K562 (cell line): Measurements from ENCODE around the gene SOAT2. TPM values are rescaled to one million over a fixed set of nuclear protein-coding genes. Genes with fewer than 3 reads are reported as not detected.

ENCODE experiments used
- ARNT ChIP-seq, 2 experiments: fragments of 450-650 bp; IDR thresholded peaks; 2 replicates each; pipeline ENCODE4 v1.6.1; 2016; ENCODE audit warnings: mild to moderate bottlenecking in 1 of 2
- COPS2 ChIP-seq: fragments of 450-650 bp; conservative IDR thresholded peaks from 2 replicates; pipeline ENCODE4 v1.6.1; 2016; ENCODE audit warnings: mild to moderate bottlenecking, moderate library complexity
- FOXA1 ChIP-seq: fragments of 450-650 bp; IDR thresholded peaks from 2 replicates; pipeline ENCODE4 v1.6.1; 2016; ENCODE audit warnings: mild to moderate bottlenecking, borderline replicate concordance
- SAFB ChIP-seq: fragments of 200-400 bp; formaldehyde crosslinking; IDR thresholded peaks from 2 replicates; pipeline ENCODE4 v1.6.1; 2017; ENCODE audit warnings: low read depth, low read length, borderline replicate concordance
- SMARCC2 ChIP-seq: fragments of 450-650 bp; IDR thresholded peaks from 2 replicates; pipeline ENCODE4 v1.6.1; 2017; ENCODE audit warnings: antibody characterized with exemption, moderate library complexity, mild to moderate bottlenecking, low read depth
- SPI1 ChIP-seq: IDR thresholded peaks from 2 replicates; pipeline ENCODE4 v1.6.1; 2011; ENCODE audit warnings: low read depth, low read length, control low read depth, borderline replicate concordance
- TEAD2 ChIP-seq: fragments of 450-650 bp; IDR thresholded peaks from 2 replicates; pipeline ENCODE4 v1.6.1; 2016; ENCODE audit warnings: missing genetic modification characterization, control low read depth, missing compliant biosample characterization
- ZFP36 ChIP-seq: fragments of 150-350 bp; IDR thresholded peaks from 2 replicates; pipeline ENCODE4 v1.6.1; 2018; ENCODE audit warnings: low read length, low read depth; ENCODE audit not compliant: partially characterized antibody
- ZNF785 ChIP-seq: fragments of 250-450 bp; sonication (Bioruptor Pico); IDR thresholded peaks from 2 replicates; pipeline ENCODE4 v1.4.0; 2020; ENCODE audit warnings: mild to moderate bottlenecking
- polyA plus RNA-seq, 8 experiments: library from polyadenylated mRNA; depleted of rRNA in 4 of 8; stranded (reverse) in 5 of 8; unstranded in 3 of 8; fragments of >200 nt; fragmentation: Nextera tagmentation in 2 of 8; fragmentation: Illumina TruSeq in 1 of 8; extraction: Ambion mirVana in 2 of 8; extraction: Trizol in 1 of 8; gene quantifications; 2 replicates each; pipeline versions ENCODE4 v1.2.1 to v1.2.3, GENCODE V29; 2011 to 2014; ENCODE audit warnings: inconsistent platforms in 1 of 8, missing spikeins in 1 of 8
- total RNA-seq, 7 experiments: library from RNA; depleted of rRNA in 6 of 7; stranded (reverse); fragments of >200 nt in 6 of 7; fragmentation: Illumina TruSeq in 2 of 7; extraction: Trizol in 2 of 7; gene quantifications; 2 replicates each; pipeline versions ENCODE4 v1.2.1 to v1.2.3, GENCODE V29; 2011 to 2021; ENCODE audit warnings: low replicate concordance in 1 of 7
- TF ChIP-seq, protein P1 (sequence below): sonication (generic); formaldehyde crosslinking; IDR thresholded peaks from 2 replicates; pipeline ENCODE4 v1.8.0; 2022; ENCODE audit warnings: mild to moderate bottlenecking, low read depth, missing genetic modification reagents
- TF ChIP-seq, protein P2 (sequence below), 2 experiments: fragments of 450-650 bp in 1 of 2; sonication (generic) in 1 of 2; formaldehyde crosslinking in 1 of 2; IDR thresholded peaks; 2 replicates each; pipeline versions ENCODE4 v1.7.1 to v1.9.0; 2016 to 2022; ENCODE audit warnings: inconsistent platforms in 1 of 2, mild to moderate bottlenecking in 1 of 2, missing genetic modification reagents in 1 of 2

Gene SOAT2
- total and polyA plus RNA-seq, 9 of the 15 experiments (the other 6 are each of a cell fraction or from before 2014, with no cell fraction given) = 0.04 TPM; not detected in 8

DNA sequence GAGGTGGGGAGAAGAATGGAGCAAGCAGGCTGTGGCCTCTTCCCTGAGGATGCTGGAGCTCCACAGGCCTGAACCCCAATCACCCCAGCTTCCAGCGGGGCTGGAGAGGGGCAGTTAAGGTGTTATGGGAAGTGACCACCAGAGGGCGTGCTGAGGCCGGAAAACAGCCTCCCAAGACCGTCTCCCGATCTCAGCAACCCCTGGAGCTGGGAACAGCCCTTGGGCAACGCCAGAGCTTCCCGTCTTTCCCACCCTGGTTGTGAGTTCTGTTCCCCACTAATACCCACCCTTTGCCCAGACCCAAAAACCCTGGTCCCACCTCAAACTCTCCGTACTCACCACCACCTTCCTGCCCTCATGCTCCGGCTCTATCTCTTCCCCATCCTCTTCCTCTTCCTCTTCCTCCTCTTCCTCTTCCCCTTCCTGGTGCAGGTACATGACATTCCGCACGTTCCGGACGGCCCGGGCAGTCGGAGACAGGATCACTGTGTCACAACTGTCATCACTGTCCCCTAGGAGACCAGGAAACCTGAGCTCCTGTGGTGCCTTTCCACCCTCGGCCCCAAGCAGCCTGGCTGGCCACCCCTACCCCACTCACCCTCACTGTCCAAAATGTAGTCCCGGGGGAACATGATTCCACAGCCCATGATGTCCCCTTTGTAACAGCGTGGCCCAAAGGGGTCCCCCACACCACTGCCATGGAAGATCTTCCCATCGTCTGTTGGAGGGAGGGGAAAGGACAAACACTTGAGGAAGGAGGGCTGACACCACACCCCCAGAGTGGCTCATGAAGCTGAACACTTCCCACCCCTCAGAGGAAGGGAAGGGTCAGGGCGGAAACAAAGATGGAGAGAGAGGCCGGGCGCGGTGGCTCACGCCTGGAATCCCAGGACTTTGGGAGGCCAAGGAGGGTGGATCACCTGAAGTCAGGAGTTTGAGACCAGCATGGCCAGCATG, 37.0 kb upstream of the SOAT2 start (continued):
- TF ChIP-seq, protein P1, sequence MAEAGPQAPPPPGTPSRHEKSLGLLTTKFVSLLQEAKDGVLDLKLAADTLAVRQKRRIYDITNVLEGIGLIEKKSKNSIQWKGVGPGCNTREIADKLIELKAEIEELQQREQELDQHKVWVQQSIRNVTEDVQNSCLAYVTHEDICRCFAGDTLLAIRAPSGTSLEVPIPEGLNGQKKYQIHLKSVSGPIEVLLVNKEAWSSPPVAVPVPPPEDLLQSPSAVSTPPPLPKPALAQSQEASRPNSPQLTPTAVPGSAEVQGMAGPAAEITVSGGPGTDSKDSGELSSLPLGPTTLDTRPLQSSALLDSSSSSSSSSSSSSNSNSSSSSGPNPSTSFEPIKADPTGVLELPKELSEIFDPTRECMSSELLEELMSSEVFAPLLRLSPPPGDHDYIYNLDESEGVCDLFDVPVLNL = no peak
- TF ChIP-seq SAFB (no peak), TEAD2 (tag) (no peak), COPS2 (no peak), ZFP36 (no peak), FOXA1 (no peak), SMARCC2 (no peak), ARNT (IDR thresholded peaks at IDR 0.05) (no peak), SPI1 (peak; percentile 45; the same call in 1 of the 2 replicates), ZNF785 (no peak)
- TF ChIP-seq, protein P2, sequence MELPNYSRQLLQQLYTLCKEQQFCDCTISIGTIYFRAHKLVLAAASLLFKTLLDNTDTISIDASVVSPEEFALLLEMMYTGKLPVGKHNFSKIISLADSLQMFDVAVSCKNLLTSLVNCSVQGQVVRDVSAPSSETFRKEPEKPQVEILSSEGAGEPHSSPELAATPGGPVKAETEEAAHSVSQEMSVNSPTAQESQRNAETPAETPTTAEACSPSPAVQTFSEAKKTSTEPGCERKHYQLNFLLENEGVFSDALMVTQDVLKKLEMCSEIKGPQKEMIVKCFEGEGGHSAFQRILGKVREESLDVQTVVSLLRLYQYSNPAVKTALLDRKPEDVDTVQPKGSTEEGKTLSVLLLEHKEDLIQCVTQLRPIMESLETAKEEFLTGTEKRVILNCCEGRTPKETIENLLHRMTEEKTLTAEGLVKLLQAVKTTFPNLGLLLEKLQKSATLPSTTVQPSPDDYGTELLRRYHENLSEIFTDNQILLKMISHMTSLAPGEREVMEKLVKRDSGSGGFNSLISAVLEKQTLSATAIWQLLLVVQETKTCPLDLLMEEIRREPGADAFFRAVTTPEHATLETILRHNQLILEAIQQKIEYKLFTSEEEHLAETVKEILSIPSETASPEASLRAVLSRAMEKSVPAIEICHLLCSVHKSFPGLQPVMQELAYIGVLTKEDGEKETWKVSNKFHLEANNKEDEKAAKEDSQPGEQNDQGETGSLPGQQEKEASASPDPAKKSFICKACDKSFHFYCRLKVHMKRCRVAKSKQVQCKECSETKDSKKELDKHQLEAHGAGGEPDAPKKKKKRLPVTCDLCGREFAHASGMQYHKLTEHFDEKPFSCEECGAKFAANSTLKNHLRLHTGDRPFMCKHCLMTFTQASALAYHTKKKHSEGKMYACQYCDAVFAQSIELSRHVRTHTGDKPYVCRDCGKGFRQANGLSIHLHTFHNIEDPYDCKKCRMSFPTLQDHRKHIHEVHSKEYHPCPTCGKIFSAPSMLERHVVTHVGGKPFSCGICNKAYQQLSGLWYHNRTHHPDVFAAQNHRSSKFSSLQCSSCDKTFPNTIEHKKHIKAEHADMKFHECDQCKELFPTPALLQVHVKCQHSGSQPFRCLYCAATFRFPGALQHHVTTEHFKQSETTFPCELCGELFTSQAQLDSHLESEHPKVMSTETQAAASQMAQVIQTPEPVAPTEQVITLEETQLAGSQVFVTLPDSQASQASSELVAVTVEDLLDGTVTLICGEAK (IDR thresholded peaks at IDR 0.05) = peak; percentile 62; the same call in 1 of the 2 replicates
- TF ChIP-seq, protein P2 (CRISPR knock-in tag; IDR thresholded peaks at IDR 0.05) = no peak
